BJ (cell line): ENCODE measurements around the gene TECPR2. TPM values are rescaled to one million over a fixed set of nuclear protein-coding genes. Genes with fewer than 3 reads are reported as not detected.

Source experiments
- CTCF ChIA-PET: fragments of 350-600 bp; formaldehyde crosslinking; extraction: SDS; loops from one replicate; lab custom pipeline; 2021; ENCODE audit warnings: antibody characterized with exemption, inconsistent platforms; lab: Yijun Ruan, JAX
- POLR2A ChIA-PET: fragments of 300-600 bp; sonication (Branson Sonifier 250); formaldehyde crosslinking; extraction: SDS; loops from one replicate; lab custom pipeline; 2021; ENCODE audit warnings: antibody characterized with exemption; lab: Charles Lee
- DNase-seq: peaks from one replicate; pipeline ENCODE4 v3.0.0-alpha.2; 2011; ENCODE audit warnings: low read depth
- H3K27me3 ChIP-seq: 2 replicates; pipeline ENCODE4 v1.6.0; 2011; ENCODE audit warnings: low read length; ENCODE audit not compliant: control insufficient read depth, insufficient read depth
- H3K36me3 ChIP-seq: 2 replicates; pipeline ENCODE4 v1.5.1; 2011; ENCODE audit warnings: low read length; ENCODE audit not compliant: control insufficient read depth, insufficient read depth
- H3K4me3 ChIP-seq: 2 replicates; pipeline ENCODE4 v1.5.1; 2011; ENCODE audit warnings: low read depth, mild to moderate bottlenecking, control low read depth, low read length
- CTCF ChIP-seq: IDR thresholded peaks from 2 replicates; pipeline ENCODE4 v1.5.1; 2011; ENCODE audit warnings: low read depth, mild to moderate bottlenecking, control low read depth, inconsistent platforms, low read length, moderate library complexity; ENCODE audit not compliant: insufficient read depth
- polyA plus RNA-seq: library from polyadenylated mRNA; depleted of rRNA; stranded (reverse); fragments of >200 nt; gene quantifications from 2 replicates; pipeline ENCODE4 v1.2.3, GENCODE V29; 2011

TECPR2 gene
- polyA plus RNA-seq, 1 experiment = 11.7 TPM

DNA sequence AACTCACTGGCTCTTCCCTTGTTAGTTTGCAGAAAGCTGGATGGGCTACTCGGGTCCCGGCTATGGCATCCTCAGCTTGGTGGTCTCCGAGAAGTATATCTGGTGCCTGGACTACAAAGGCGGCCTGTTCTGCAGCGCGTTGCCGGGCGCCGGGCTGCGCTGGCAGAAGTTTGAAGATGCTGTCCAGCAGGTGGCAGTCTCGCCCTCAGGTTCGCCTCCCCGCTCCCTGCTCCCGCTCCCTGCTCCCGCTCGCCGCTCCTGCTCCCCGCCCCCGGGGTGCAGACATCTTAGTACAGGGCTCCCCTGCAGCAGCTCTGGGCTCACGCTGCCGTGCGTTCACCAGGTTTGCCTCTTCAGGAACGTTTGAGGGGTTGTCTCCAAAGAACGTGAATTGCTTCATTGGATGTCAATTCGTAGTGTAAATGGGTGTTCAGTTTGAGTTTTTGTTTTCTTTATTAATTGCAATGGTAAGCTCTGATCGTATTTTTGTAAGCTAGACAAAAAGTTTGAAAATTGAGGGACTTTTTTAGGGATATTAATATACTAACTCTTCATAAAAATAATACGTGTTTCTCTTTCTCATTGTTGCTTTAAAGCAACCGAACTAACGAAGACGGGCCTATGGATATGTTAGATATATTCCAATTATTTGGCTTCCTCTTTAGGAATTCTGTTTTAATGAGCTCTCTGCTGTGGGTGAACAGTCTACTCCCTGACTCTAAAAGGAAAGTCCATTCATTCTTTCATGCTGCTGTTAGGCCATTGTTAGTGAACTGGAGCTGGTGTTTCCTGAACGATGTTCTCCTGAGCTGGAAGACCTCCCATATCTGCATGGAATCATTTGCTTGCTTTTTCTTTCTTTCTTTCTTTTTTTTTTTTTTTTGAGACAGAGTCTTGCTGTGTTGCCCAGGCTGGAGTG, 75.5 kb downstream of the TECPR2 start:
- Histone ChIP-seq H3K27me3 (no peaks in the 10 kb centered on the region), H3K4me3 (no peak overlapping the region), H3K36me3 (peaks cover 22% of the 10 kb centered on the region)
- ChIA-PET CTCF (interaction anchor here (0.6 to 4.8 kb wide), 29 partner anchors 8 to 483 kb away, joined by 3 to 42 read pairs (median 4); no protein-coding TSS in a partner anchor), POLR2A (no interaction called here)
- peak; percentile 11 for DNase-seq
- peak; percentile 79 for TF ChIP-seq CTCF

GRCh38 chr14:102439556-102439955, 76.8 kb downstream of the TECPR2 start:
- no peak for DNase-seq
- Histone ChIP-seq H3K27me3 (no peaks in the 10 kb centered on the region), H3K4me3 (no peak overlapping the region), H3K36me3 (peaks cover 25% of the 10 kb centered on the region)
- ChIA-PET CTCF (interaction anchor here (1.4 to 4.8 kb wide), 5 partner anchors 12 to 84 kb away, joined by 4 to 42 read pairs (median 20); no protein-coding TSS in a partner anchor), POLR2A (no interaction called here)
- TF ChIP-seq CTCF = no peak

- Histone ChIP-seq H3K27me3 (no peaks in the 10 kb centered on the region), H3K36me3 (peaks cover 23% of the 10 kb centered on the region), H3K4me3 (no peak overlapping the region)
- ChIA-PET POLR2A (no interaction called here), CTCF (interaction anchor here (2.6 to 4.8 kb wide), 2 partner anchors 11 to 75 kb away, joined by 20 to 42 read pairs; no protein-coding TSS in a partner anchor)
- DNase-seq = no peak
- no peak for TF ChIP-seq CTCF
These were observed 77.7 kb downstream of the TECPR2 start for GRCh38 chr14:102440392-102440791.

DNA sequence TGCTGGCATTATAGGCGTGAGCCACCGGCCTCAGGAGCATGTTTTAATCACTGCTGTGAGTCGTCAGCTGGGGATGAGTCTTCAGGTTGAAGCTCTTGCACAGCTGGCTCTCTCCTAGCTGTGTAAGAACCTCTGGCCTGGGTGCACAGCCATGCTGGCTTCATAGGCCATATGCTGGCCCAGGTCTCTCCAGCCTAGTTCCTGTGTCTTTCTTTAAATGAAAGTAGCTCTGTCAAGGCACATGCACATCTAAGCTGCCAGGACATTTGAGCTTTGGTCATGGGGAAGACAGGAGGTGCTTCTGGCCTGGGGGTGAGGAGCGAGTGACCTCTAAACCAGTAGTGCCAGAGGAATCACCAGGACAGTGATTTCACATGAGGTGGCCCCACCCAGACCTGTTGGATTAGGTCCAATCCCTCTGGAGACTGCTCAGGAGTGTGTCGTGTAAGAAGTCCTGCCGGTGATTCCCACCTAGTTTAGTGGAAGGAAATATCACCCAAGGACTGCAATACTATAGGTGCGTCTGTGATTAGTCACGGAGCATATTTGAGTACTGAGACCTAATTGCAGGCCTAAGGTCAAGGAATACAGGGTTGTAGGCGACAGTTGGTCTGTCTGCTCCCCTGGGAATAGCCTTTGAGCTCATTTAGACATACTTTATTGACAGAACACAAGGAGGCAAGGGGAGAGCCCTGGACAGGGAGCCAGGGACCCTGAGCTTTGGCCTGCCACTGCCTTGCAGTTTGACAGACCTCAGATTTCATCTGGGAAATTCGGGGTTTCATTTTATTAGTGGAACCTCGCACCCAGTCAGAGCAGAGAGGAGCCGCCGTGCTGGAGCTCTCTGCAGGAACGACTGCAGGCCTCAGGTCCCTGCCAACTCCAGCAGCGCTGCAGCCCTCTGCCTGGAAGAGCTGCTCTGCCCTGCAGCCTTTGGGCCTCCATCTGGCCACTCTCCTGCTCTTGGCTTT, 79.8 kb downstream of the TECPR2 start:
- POLR2A ChIA-PET = no interaction called here
- Histone ChIP-seq H3K4me3 (no peak overlapping the region), H3K27me3 (no peaks in the 10 kb centered on the region), H3K36me3 (peaks cover 25% of the 10 kb centered on the region)
- CTCF ChIA-PET = interaction anchor here (1.0 to 1.4 kb wide), 6 partner anchors 8 to 82 kb away, joined by 3 to 4 read pairs (median 3); no protein-coding TSS in a partner anchor
- no peak for DNase-seq
- no peak for TF ChIP-seq CTCF
